DND-41 (cell line): ENCODE results near the gene CLK4.

Experiments
- ATAC-seq: fragments of 200-7000 bp; cut with Tn5 transposase; 3 replicates; pipeline ENCODE4 v1.9.1; 2021; ENCODE audit warnings: low read depth; ENCODE audit not compliant: insufficient read depth
- DNase-seq: peaks from one replicate; pipeline ENCODE4 v3.0.0-alpha.2; 2020
- H2AFZ ChIP-seq: 2 replicates; pipeline ENCODE4 v1.6.0; 2012; ENCODE audit warnings: low read depth, low read length
- H3K27ac ChIP-seq: 2 replicates; pipeline ENCODE4 v1.5.1; 2012; ENCODE audit warnings: low read length, inconsistent platforms
- H3K27me3 ChIP-seq: fragments of 200-600 bp; sonication (generic); 2 replicates; pipeline ENCODE4 v1.6.0; 2012; ENCODE audit warnings: low read length, mild to moderate bottlenecking, inconsistent platforms; ENCODE audit not compliant: insufficient read depth, poor library complexity
- H3K36me3 ChIP-seq: 2 replicates; pipeline ENCODE4 v1.5.1; 2012; ENCODE audit warnings: low read length, inconsistent platforms; ENCODE audit not compliant: insufficient read depth
- H3K4me1 ChIP-seq: 2 replicates; pipeline ENCODE4 v1.5.1; 2012; ENCODE audit warnings: mild to moderate bottlenecking, low read length; ENCODE audit not compliant: insufficient read depth
- H3K4me2 ChIP-seq: 2 replicates; pipeline ENCODE4 v1.6.0; 2012; ENCODE audit warnings: mild to moderate bottlenecking, moderate library complexity, low read length, inconsistent platforms; ENCODE audit not compliant: insufficient read depth
- H3K4me3 ChIP-seq, 2 experiments: fragments of 200-600 bp in 1 of 2; shearing (Covaris generic) in 1 of 2; 2 replicates each; pipeline ENCODE4 v1.5.1; 2012 to 2016; ENCODE audit warnings: inconsistent platforms in 2 of 2, low read length in 2 of 2, mild to moderate bottlenecking in 2 of 2, low read depth in 1 of 2, moderate library complexity in 1 of 2
- H3K79me2 ChIP-seq: 2 replicates; pipeline ENCODE4 v1.6.0; 2012; ENCODE audit warnings: low read length, inconsistent platforms; ENCODE audit not compliant: insufficient read depth
- H3K9ac ChIP-seq: 2 replicates; pipeline ENCODE4 v1.6.0; 2012; ENCODE audit warnings: low read depth, mild to moderate bottlenecking, inconsistent platforms, low read length, moderate library complexity
- H3K9me3 ChIP-seq: 2 replicates; pipeline ENCODE4 v1.5.1; 2012; ENCODE audit warnings: low read length, moderate library complexity, mild to moderate bottlenecking, inconsistent platforms; ENCODE audit not compliant: insufficient read depth, severe bottlenecking
- H4K20me1 ChIP-seq: 2 replicates; pipeline ENCODE4 v1.6.0; 2012; ENCODE audit warnings: low read length; ENCODE audit not compliant: insufficient read depth
- CTCF ChIP-seq: IDR thresholded peaks from 2 replicates; pipeline ENCODE4 v1.5.1; 2012; ENCODE audit warnings: borderline replicate concordance, low read length, moderate library complexity, mild to moderate bottlenecking; ENCODE audit not compliant: poor library complexity, severe bottlenecking; ENCODE audit errors: extremely low read depth
- EZH2 ChIP-seq: IDR thresholded peaks from 3 replicates; pipeline ENCODE4 v1.6.1; 2012; ENCODE audit warnings: borderline replicate concordance, low read depth, mild to moderate bottlenecking, moderate library complexity, low read length, inconsistent platforms; ENCODE audit not compliant: severe bottlenecking

Gene CLK4

GRCh38 chr5:178564397-178564796 is 62.5 kb downstream of the CLK4 start:
- Histone ChIP-seq H3K4me2 (no peak overlapping the region), H3K27me3 (no peaks in the 10 kb centered on the region), H3K9me3 (no peaks in the 10 kb centered on the region), H3K27ac (no peak overlapping the region), H3K36me3 (no peaks in the 10 kb centered on the region), H3K4me1 (peaks cover 16% of the 10 kb centered on the region), H2AFZ (no peak overlapping the region), H4K20me1 (no peaks in the 10 kb centered on the region), H3K79me2 (no peaks in the 10 kb centered on the region), H3K4me3 (no peak overlapping the region), H3K9ac (no peak overlapping the region)
- DNase-seq (no peak), ATAC-seq (no peak)
- TF ChIP-seq CTCF (no peak), EZH2 (no peak)

- peaks cover 16% of the 10 kb centered on the region for H3K4me1 ChIP-seq
- no peak for DNase-seq
- no peak overlapping the region for H3K27ac ChIP-seq
- no peaks in the 10 kb centered on the region for H3K9me3 ChIP-seq
- H3K9ac ChIP-seq: no peak overlapping the region
- no peak overlapping the region for H3K4me2 ChIP-seq
- TF ChIP-seq CTCF (no peak), EZH2 (no peak)
- no peaks in the 10 kb centered on the region for H4K20me1 ChIP-seq
- H3K4me3 ChIP-seq: no peak overlapping the region
- no peak overlapping the region for H2AFZ ChIP-seq
- ATAC-seq: no peak
- no peaks in the 10 kb centered on the region for H3K27me3 ChIP-seq
- H3K79me2 ChIP-seq: no peaks in the 10 kb centered on the region
- no peaks in the 10 kb centered on the region for H3K36me3 ChIP-seq
Measured at GRCh38 chr5:178563621-178564020, 63.2 kb downstream of the CLK4 start.

- no peak overlapping the region for H3K4me3 ChIP-seq
- 0 out of 2 replicates have a peak overlapping the region, but pooled peaks have one; percentile 1 for H2AFZ ChIP-seq
- ATAC-seq (peak; percentile 82), DNase-seq (peak; percentile 57)
- no peak for TF ChIP-seq CTCF
- no peak for TF ChIP-seq EZH2
- no peaks in the 10 kb centered on the region for H3K79me2 ChIP-seq
- H3K27ac ChIP-seq: no peak overlapping the region
- H3K27me3 ChIP-seq: no peaks in the 10 kb centered on the region
- no peaks in the 10 kb centered on the region for H4K20me1 ChIP-seq
- no peak overlapping the region for H3K9ac ChIP-seq
- H3K4me2 ChIP-seq: 0 out of 2 replicates have a peak overlapping the region, but pooled peaks have one; percentile 7
- no peaks in the 10 kb centered on the region for H3K9me3 ChIP-seq
- H3K4me1 ChIP-seq: peaks cover 16% of the 10 kb centered on the region
- H3K36me3 ChIP-seq: no peaks in the 10 kb centered on the region
Measured at GRCh38 chr5:178561746-178562264, 65.0 kb downstream of the CLK4 start.
